IMR-90 (cell line): ENCODE data around the gene NLGN2.

Experiments used
- BHLHE40 ChIP-seq: fragments of 150-350 bp; IDR thresholded peaks from 2 replicates; pipeline ENCODE4 v1.6.1; 2016; ENCODE audit warnings: mild to moderate bottlenecking, low read depth, low read length
- MAFK ChIP-seq: IDR thresholded peaks from 2 replicates; pipeline ENCODE4 v1.6.1; 2012; ENCODE audit warnings: low read depth, low read length, improper control_type of control experiment
- NFE2L2 ChIP-seq: fragments of 150-350 bp; IDR thresholded peaks from 2 replicates; pipeline ENCODE4 v1.6.1; 2016; ENCODE audit warnings: low read depth, mild to moderate bottlenecking, low read length
- POLR2A ChIP-seq: IDR thresholded peaks from 2 replicates; pipeline ENCODE4 v1.6.1; 2012; ENCODE audit warnings: mild to moderate bottlenecking, low read depth, low read length

GRCh38 chr17:7448461-7448860, 40.8 kb downstream of the NLGN2 start:
- TF ChIP-seq POLR2A (no peak), MAFK (no peak), NFE2L2 (no peak), BHLHE40 (no peak)
